NCI-H510A treated with DMSO at 0.1 percent for 48 hours (cell line): ENCODE measurements around the gene DCTN4.

Experiments
- DNase-seq: peaks from one replicate; lab custom pipeline; 2025; lab: John Stamatoyannopoulos, UW

Gene DCTN4

DNA sequence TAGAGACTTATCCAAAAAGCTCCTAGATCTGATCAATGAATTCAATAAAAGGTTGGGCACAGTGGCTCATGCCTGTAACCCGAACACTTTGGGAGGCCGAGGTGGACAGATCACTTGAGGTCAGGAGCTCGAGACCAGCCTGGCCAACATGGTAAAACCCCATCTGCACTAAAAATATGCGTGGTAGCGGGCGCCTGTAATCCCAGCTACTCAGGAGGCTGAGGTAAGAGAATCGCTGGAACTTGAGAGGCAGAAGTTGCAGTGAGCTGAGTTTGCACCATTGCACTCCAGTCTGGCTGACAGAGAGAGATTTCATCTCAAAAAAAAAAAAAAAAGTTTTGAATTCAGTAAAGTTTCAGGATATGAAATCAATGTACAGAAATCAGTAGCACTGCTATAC is 20.0 kb downstream of the DCTN4 start:
- no peak for DNase-seq

- DNase-seq: no peak
These were observed 24.0 kb downstream of the DCTN4 start for GRCh38 chr5:150734579-150735384.

GRCh38 chr5:150731669-150732242 is 27.1 kb downstream of the DCTN4 start:
- DNase-seq: no peak

GRCh38 chr5:150729859-150730258 is 29.0 kb downstream of the DCTN4 start:
- DNase-seq: no peak

DNA sequence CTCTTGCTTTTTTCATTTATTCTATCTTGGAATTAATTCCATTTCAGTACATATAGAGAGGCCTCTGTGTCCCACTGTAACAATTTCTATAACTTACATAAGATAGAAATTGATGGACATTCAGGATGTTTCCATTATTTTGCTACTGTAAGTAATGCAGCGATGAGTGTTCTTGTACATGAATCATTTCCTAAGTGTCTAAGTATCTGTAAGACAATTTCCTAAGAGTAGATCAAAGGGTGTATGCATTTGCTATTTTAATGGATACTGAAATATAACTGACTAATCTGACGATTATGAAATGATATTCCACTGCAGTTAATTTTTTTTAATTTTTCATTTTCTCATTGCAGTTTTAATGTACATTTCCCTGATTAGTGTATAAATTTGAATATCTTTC is 35.0 kb downstream of the DCTN4 start:
- DNase-seq: no peak

DNA sequence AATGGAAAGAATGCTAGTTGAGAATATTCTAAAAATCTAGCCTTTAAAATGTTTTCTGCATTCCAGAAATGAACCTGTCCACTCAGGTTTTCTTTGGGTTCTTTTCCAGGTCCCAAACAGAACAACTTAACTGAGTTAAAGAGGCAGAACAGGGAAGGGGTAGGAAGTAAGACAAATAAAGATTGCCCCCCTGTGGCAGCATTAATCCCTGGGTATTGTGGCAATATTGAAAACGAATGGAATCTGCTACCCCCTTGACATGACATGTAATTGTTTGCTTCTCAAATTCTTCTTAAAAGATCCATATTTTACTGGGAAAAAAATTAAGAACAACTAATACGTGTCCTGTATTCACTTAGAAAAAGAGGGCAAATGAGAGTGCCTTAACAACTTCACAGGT is 48.7 kb downstream of the DCTN4 start:
- DNase-seq: no peak

- DNase-seq: no peak
These were observed 51.9 kb downstream of the DCTN4 start for GRCh38 chr5:150706776-150707390.

DNA sequence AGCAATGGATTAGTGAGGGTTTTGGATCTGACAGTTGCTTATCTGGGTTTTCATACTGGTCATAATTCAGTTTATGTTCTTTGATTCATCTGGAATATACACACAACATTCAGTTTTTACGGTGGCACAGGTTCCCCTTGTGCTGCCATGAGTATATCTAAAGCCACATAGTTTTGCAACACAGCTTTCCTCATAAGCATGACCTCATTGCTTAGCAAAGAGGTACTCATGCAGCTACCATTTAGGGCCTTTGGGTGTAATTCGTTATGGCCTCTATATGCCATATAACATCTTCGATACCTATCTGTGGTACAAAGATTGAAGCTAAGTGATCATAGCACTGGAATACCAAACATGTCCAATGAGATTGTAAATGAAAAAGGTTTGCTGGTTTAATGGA is 55.1 kb downstream of the DCTN4 start:
- DNase-seq: no peak

DNA sequence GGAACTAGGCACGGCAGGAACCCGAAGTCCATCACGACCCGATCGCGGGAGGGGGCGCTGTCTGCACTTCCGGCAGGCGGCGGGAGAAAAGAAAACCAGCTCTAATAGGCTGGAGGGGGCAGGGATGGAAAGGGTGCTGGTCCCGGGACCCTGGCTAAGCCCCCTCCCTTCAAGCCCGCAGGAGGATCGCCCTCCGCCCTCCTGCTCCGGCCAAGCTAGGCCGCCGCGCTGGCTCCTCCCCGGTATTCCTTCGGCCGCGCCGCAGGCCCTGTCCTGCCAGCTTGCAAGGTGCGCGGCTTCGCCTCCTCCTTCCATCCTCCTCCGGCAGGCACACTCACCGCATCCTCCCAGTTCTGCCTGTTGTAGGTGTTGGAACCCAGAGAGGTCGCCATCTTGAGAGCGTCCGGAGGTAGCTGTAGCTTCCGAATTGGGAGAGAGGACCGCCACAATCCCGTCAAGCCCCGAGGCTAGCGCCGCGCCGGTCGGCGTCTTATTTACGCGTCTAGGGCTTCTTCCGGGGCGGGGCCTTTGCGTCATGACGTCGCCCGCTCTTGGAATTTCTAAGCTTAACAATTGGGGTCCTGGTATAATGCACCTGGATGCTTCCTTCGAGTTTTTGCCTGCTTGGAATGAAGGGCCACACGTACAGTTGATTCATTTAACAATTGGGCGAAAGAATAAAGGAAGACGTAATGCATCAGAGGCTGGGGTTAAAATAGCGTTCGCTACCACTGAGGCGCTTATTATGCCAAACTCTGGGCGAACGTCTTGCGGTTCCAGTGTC is 58.0 kb downstream of the DCTN4 start, which contains the start of gene RBM22:
Gene RBM22 (minus strand): TSS at position 469 of the 784 bp plus-strand sequence. CDS start 77 bp downstream, at position 392.
- DNase-seq: peak; percentile 91

GRCh38 chr5:150700246-150700593 is 58.6 kb downstream of the DCTN4 start:
- DNase-seq: peak; percentile 20

GRCh38 chr5:150694612-150695011 is 64.2 kb downstream of the DCTN4 start:
- DNase-seq: no peak

DNA sequence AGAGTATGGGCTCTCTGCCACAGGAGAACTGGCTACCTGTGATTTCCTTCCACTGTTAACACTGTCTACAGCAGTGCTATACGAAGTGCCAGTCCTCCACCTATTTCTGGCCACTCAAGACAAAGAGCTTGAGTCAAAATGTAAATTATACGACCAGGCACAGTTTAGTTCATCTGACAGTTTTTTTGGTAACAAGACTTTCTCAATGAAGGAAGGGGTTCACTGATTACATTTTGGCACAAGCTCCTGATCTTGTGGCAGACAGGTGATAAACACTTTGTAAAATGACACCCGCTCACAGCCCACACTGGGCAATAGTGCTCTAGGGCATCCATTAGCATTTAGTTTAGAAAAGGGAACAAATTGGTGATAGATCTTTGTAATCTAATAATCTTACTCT is 66.5 kb downstream of the DCTN4 start:
- DNase-seq: no peak

DNA sequence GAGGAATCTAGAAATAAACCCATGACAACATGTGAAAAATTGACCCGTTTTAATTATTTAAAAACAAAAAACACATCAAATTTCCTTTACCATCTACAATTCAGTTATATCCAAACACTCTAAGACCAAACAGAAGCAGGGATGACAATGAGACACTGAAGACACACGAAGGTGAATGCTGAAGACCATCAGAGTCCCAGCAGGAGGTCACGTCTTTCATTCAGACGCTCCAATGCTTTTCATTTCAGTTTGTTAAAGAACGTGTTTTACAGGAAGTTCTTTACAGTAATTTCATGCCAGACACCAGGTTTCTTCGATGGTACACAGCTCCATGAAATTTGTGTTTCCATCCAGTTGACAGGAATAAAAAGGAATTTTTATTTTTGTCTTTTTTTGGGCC is 68.1 kb downstream of the DCTN4 start:
- no peak for DNase-seq

- no peak for DNase-seq
These were observed 69.7 kb downstream of the DCTN4 start for GRCh38 chr5:150689120-150689519.

- no peak for DNase-seq
These were observed 82.2 kb downstream of the DCTN4 start for GRCh38 chr5:150676578-150676977.

- DNase-seq: no peak
These were observed 83.7 kb downstream of the DCTN4 start for GRCh38 chr5:150675069-150675468.

- DNase-seq: no peak
These were observed 84.4 kb downstream of the DCTN4 start for GRCh38 chr5:150674341-150674821.

DNA sequence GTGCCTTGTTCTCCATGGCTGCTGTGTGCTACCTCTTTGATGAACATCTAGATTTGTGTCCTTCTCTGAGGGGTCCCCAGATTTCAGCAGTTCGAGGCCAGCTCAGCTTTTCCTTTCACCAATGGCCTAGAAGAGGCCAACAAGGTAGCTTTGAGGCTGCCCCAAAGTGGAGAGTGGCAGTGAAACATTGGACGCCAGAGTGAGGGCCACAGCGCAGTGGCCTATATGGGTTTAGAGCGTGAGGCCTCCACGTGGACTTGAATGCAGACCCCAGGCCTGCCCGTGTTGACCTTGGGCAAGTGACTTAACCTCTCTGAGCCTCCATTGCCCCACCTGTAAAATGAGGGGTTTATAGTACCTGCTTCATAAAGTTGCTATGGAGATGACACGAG is 85.9 kb downstream of the DCTN4 start:
- DNase-seq: no peak

DNA sequence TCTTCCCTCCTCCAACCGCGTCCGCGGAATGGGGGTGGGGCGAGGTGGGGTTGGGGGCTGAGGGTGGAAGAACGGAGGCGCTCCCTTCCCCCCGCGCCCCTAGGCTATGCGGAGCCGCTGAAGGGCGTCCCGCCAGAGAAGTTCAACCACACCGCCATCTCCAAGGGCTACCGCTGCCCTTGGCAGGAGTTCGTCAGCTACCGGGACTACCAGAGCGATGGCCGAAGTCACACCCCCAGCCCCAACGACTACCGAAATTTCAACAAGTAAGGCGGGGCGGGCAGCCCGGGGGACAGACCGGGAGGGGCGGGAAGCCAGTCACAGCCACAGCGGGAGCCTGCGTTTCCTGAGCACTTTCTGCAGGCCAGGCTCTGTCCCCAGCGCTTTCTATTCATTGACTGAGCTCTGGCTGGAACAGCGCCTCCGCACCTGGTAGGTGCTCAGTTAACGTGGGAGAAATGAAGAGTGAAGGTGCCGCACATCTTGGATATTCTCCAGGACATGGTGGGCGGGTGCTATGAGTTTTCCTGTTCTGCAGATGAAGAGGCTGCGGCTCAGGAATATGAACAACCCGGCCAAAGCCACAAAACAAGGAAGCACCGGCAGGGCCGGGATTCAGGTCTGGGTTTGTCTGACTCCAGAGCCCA is 86.5 kb downstream of the DCTN4 start:
- no peak for DNase-seq

DNA sequence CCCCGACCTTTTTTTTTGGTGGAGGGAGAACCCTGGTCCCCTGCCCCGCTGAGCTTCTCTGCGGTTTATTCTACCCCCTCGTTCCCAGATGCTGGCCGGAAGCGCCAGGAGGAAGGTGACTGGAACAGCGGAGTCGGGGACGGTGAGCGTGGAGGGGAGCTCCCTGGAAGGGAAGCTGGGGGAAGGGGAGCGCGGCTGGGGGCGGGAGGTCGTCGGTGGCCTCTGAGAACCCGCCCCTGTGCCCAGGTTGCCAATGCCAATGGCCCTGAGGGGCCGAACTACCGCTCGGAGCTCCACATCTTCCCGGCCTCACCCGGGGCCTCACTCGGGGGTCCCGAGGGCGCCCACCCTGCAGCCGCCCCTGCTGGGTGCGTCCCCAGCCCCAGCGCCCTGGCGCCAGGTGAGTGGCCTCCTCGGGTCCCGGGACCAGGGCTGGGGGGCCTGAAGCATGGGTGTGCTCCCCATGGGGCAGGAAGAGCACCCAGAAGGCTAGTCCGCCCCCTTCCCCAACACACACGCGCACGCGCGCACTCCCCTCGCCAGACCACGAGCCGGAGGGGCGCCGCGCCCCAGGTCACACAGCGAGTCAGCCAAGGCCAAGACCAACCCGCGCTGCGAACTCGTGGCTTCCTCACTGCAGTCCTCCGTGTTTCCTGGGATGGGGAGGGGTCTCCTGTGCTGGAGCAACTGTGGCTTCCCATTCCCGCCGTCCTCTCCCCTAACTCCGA is 87.1 kb downstream of the DCTN4 start:
- DNase-seq: no peak

DNA sequence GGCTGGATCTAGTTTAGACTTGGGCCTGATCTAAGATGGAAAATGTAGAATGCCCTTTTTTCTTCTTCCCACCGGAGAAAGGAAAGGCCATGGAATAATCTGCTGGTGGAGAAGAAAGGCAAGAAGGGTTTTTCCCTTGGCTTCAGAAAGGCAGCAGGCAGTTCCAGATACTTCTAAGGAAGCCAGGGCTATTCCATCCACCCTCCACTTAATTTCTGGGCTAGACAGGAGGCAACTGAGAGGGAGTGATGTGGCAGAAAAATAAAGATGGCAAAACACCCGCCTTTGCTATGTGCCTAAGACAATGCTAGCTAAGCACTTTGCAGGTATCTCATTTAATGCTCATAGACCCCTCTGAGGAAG is 87.9 kb downstream of the DCTN4 start:
- DNase-seq: no peak
